Activated naive CD8-positive, alpha-beta T cell treated with anti-CD3 and anti-CD28 coated beads, Interleukin-2, amount 10 ng/mL, durations not matched to agents 7 days and 5 days (primary cell): ENCODE results near the gene TMOD2. TPM values are rescaled to one million over a fixed set of nuclear protein-coding genes. Genes with fewer than 3 reads are reported as not detected.

ENCODE experiments used
- total RNA-seq, 2 experiments: library from RNA; stranded (reverse); gene quantifications; one replicate each; pipeline ENCODE4 v1.2.3, GENCODE V29; 2021

Gene TMOD2
- total RNA-seq, 2 experiments from 2014 or later = 14.7 to 16.0 TPM

Other genes starting within 250 kb of the TMOD2 start
- 10 to 100 TPM in 1 of 2 experiments, 1 to 10 TPM in 1; 8.7 to 11.8 TPM for gene DMXL2, start 128.8 kb upstream of the TMOD2 start, total RNA-seq
- gene SCG3, start 70.1 kb upstream of the TMOD2 start, total RNA-seq = not detected
- 10 to 100 TPM; 24.1 to 27.3 TPM for gene LYSMD2, start 13.9 kb upstream of the TMOD2 start, total RNA-seq
- 10 to 100 TPM; 68.0 to 70.3 TPM for gene TMOD3, start 78.1 kb downstream of the TMOD2 start, total RNA-seq
- 10 to 100 TPM; 26.5 to 28.3 TPM for gene LEO1, start 220.2 kb downstream of the TMOD2 start, total RNA-seq